HEK293 (cell line): Measurements from ENCODE around the gene PSRC1.

Experiments
- CTCF ChIA-PET: fragments of 350-600 bp; formaldehyde crosslinking; extraction: SDS; loops from one replicate; lab custom pipeline; 2021; ENCODE audit warnings: antibody characterized with exemption; lab: Yijun Ruan, JAX
- POLR2A ChIA-PET: fragments of 300-600 bp; formaldehyde crosslinking; extraction: SDS; loops from one replicate; lab custom pipeline; 2020; ENCODE audit warnings: antibody characterized with exemption, inconsistent platforms; lab: Yijun Ruan, JAX
- H3K27ac ChIP-seq: fragments of 200-500 bp; sonication (Bioruptor generic); 2 replicates; pipeline ENCODE4 v1.5.1; 2014; ENCODE audit warnings: low read depth, low read length, control low read depth, inconsistent platforms; ENCODE audit errors: extremely low read depth
- H3K36me3 ChIP-seq, 2 experiments: fragments of 200-500 bp in 1 of 2; sonication (Bioruptor generic) in 1 of 2; 1 replicate in 1 of 2; 2 replicates in 1 of 2; pipeline ENCODE4 v1.5.1; 2014 to 2017; ENCODE audit warnings: inconsistent platforms in 2 of 2, low read length in 2 of 2; ENCODE audit not compliant: control insufficient read depth in 2 of 2, insufficient read depth in 1 of 2
- H3K4me1 ChIP-seq: fragments of 200-500 bp; sonication (Bioruptor generic); 2 replicates; pipeline ENCODE4 v1.5.1; 2014; ENCODE audit warnings: mild to moderate bottlenecking, low read length, inconsistent platforms; ENCODE audit not compliant: control insufficient read depth, insufficient read depth
- H3K4me3 ChIP-seq: 2 replicates; pipeline ENCODE4 v1.5.1; 2011; ENCODE audit warnings: low read depth, mild to moderate bottlenecking, control low read depth, low read length, moderate library complexity
- H3K9me3 ChIP-seq: fragments of 200-500 bp; sonication (Bioruptor generic); 2 replicates; pipeline ENCODE4 v1.5.1; 2014; ENCODE audit warnings: low read depth, low read length, inconsistent platforms; ENCODE audit not compliant: control insufficient read depth, insufficient read depth
- PATZ1 ChIP-seq: fragments of 450-650 bp; formaldehyde crosslinking; IDR thresholded peaks from 2 replicates; pipeline ENCODE4 v1.5.1; 2016; ENCODE audit warnings: missing biosample characterization, missing genetic modification characterization
- PRDM2 ChIP-seq: fragments of 450-650 bp; formaldehyde crosslinking; IDR thresholded peaks from 2 replicates; pipeline ENCODE4 v1.5.1; 2016; ENCODE audit warnings: missing biosample characterization, missing genetic modification characterization, borderline replicate concordance
- WT1 ChIP-seq: fragments of 450-650 bp; formaldehyde crosslinking; IDR thresholded peaks from 2 replicates; pipeline ENCODE4 v1.5.1; 2016; ENCODE audit warnings: missing biosample characterization, missing genetic modification characterization
- ZBTB11 ChIP-seq: fragments of 450-650 bp; formaldehyde crosslinking; conservative IDR thresholded peaks from 2 replicates; pipeline ENCODE4 v1.5.1; 2016; ENCODE audit warnings: low read depth, missing biosample characterization, missing genetic modification characterization
- ZNF366 ChIP-seq: fragments of 450-650 bp; formaldehyde crosslinking; conservative IDR thresholded peaks from 2 replicates; pipeline ENCODE4 v1.5.1; 2016; ENCODE audit warnings: missing biosample characterization, missing genetic modification characterization
- ZNF624 ChIP-seq: fragments of 450-650 bp; formaldehyde crosslinking; IDR thresholded peaks from 2 replicates; pipeline ENCODE4 v1.5.1; 2017; ENCODE audit warnings: missing biosample characterization, missing genetic modification characterization
- ZNF658 ChIP-seq: fragments of 450-650 bp; formaldehyde crosslinking; IDR thresholded peaks from 2 replicates; pipeline ENCODE4; 2016; ENCODE audit warnings: missing biosample characterization, missing genetic modification characterization
- ZSCAN16 ChIP-seq: fragments of 450-650 bp; formaldehyde crosslinking; IDR thresholded peaks from 2 replicates; pipeline ENCODE4 v1.5.1; 2016; ENCODE audit warnings: missing biosample characterization, missing genetic modification characterization
- TF ChIP-seq, protein P1 (sequence below): fragments of 450-650 bp; formaldehyde crosslinking; IDR thresholded peaks from 2 replicates; pipeline ENCODE4 v1.5.1; 2017; ENCODE audit warnings: missing biosample characterization, missing genetic modification characterization

Gene PSRC1

DNA sequence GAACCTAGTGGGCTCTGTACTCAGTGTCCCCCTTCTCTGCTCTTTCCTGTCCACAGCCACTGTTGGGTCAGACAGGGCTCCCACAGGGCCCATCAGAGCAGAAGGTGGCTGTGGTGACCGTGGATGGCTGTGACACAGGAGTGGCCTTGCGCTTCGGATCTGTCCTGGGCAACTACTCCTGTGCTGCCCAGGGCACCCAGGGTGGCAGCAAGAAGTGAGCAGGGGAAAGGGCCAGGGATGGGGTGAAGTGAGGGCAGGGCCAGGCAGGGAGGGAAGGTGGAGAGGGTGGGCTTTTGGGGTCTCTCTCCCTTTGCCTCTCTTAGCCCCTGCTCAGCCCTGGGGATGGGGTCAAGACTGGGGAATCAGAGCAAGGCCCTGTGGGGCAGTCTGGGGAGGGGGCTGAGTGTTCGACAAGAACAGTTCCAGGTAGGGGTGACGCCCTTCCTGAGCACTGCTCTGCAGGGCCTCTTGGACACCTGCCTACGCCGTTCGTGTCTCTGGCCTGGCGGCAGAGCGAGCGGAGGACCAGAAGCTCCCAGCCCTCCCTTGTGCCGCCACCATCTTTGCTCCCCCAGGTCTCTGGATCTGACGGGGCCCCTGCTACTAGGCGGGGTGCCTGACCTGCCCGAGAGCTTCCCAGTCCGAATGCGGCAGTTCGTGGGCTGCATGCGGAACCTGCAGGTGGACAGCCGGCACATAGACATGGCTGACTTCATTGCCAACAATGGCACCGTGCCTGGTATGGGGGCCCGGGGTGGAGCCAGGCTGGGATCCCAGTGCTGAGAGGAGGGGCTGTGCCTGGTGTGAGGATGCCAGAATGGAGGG is 20.5 kb downstream of the PSRC1 start (continued):
- no peak for TF ChIP-seq PATZ1
- no peak for TF ChIP-seq ZNF624
- no peak for TF ChIP-seq WT1
- TF ChIP-seq ZBTB11, result no peak
- no peak for TF ChIP-seq ZSCAN16 (tag by site-specific recombination)
- no peak for TF ChIP-seq PRDM2
- no peak for TF ChIP-seq ZNF658 (tag by site-specific recombination)

- TF ChIP-seq, protein P1, sequence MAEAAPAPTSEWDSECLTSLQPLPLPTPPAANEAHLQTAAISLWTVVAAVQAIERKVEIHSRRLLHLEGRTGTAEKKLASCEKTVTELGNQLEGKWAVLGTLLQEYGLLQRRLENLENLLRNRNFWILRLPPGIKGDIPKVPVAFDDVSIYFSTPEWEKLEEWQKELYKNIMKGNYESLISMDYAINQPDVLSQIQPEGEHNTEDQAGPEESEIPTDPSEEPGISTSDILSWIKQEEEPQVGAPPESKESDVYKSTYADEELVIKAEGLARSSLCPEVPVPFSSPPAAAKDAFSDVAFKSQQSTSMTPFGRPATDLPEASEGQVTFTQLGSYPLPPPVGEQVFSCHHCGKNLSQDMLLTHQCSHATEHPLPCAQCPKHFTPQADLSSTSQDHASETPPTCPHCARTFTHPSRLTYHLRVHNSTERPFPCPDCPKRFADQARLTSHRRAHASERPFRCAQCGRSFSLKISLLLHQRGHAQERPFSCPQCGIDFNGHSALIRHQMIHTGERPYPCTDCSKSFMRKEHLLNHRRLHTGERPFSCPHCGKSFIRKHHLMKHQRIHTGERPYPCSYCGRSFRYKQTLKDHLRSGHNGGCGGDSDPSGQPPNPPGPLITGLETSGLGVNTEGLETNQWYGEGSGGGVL, result no peak
- TF ChIP-seq PRDM2 (no peak), ZNF366 (no peak)
- H3K4me3 ChIP-seq, result no peak overlapping the region
- CTCF ChIA-PET, result interaction anchor here (0.7 to 1.1 kb wide), 2 partner anchors 96 to 138 kb away, joined by 3 to 4 read pairs; no protein-coding TSS in a partner anchor
- H3K4me1 ChIP-seq, result no peaks in the 10 kb centered on the region
- H3K36me3 ChIP-seq, result peaks cover 0 to 77% of the 10 kb centered on the region in 2 experiments; a peak in 1 of 3 replicates
- POLR2A ChIA-PET, result no interaction called here
- no peak overlapping the region for H3K27ac ChIP-seq
- H3K9me3 ChIP-seq, result no peaks in the 10 kb centered on the region
Measured at GRCh38 chr1:109261578-109261977, 21.4 kb downstream of the PSRC1 start.
